Measurements from ENCODE around the gene DDX10.
"Not testable (repeated sequence)": the region's sequence is repeated elsewhere in the genome, so short reads cannot be mapped to it uniquely, and the experiment has no call there.

Gene DDX10

DNA sequence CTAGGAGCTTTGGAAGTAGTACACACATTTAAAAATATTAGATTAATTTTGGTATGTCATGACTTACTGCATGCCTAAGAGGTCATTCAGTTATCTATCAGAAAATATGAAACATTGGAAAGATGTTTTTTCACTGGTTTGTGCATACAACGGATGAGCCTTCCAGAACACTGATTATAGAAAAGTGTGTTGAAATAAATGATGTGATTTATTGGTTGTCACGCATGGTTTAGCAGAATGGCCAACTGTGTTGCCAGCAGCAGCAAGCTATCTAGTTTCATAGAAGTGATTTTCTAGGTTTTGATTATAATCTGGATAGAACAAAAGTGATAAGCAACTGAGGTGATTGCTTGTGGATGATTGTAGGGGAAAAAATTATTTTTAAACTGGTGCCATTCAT, 53.6 kb downstream of the DDX10 start:
- DNase-seq (ENCODE audit: low read depth): no peak

DNA sequence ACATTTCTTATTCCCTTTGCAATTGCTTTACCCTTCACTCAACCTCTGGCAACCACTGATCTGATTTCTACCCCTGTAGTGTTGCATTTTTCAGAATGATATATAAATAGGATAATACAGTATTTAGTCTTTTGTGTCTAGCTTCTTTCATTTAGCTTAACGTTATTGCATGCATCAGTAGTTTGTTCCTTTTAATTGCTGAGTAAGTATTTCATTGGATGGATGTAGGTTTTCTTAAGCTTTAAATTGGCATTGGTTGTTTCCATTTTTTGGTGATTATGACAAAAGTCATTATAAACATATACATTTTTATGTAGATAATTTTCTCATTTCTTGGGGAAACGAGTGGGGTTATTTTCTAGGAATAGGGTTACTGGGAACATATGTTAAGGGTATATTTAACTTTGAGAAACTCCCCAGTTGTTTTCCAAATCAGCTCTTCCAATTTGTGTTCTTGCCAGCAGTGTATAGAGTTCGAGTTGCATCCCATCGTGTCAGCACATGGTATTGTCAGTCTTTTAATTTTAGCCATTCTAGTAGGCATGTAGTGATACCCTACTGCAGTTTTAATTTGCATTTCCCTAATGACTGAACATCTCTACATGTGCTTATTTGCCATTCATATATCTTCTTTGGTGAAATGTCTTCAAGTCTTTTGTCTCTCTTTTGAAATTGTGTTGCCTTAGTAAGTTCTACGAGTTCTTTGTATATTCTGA, 60.3 kb downstream of the DDX10 start:
- DNase-seq (ENCODE audit: low read depth): no peak

DNA sequence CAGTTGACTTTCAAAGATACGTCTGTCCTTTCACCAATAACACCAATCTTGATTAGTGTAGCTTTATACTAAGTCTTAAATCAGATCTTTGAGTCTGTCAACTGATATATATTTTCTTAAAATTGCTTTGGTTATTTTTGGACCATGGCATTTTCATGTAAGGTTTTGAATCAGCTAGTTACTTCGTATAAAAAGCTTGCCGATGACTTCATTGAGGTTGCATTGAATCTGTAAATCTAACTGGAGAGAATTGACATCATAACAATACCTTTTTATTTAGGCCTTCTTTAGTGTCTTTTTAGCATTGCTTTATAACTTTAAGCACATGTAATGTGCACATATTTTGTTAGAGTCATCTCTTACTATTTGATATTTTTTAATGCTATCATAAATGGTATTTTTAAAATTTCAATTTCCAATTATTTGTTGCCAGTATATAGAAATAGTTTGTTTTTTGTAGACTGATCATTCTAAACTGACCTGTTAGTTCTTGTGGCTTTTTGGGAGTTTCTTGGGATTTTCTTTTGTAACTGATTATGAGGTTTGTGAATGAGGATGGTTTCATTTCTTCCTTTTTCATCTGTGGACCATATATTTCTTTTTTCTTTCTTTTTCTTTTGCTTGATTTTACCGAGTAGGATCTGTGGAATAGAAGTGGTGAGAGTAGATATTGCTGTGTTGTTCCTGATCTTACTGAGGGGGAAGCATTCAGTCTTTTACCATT, 61.4 kb downstream of the DDX10 start:
- DNase-seq (ENCODE audit: low read depth): no peak

DNA sequence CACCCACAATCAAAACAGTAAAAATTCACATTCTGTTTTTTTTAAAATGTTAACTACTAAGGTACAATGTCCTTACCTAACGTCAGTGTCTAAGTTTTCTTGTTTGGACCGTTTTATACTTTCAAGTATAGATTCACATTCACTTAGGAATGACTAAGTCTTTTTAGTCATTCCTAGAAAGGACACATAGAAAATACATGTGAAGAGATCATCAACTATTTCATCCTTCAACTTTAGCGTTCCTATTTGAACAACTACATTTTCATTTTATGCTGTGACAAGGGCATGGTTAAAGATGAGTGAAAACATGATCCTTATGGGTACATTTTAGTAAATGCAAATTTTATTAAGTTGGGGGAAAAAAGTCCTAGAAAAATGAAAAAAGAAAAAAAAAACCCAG, 62.8 kb downstream of the DDX10 start:
- no peak for DNase-seq (ENCODE audit: low read depth)

DNA sequence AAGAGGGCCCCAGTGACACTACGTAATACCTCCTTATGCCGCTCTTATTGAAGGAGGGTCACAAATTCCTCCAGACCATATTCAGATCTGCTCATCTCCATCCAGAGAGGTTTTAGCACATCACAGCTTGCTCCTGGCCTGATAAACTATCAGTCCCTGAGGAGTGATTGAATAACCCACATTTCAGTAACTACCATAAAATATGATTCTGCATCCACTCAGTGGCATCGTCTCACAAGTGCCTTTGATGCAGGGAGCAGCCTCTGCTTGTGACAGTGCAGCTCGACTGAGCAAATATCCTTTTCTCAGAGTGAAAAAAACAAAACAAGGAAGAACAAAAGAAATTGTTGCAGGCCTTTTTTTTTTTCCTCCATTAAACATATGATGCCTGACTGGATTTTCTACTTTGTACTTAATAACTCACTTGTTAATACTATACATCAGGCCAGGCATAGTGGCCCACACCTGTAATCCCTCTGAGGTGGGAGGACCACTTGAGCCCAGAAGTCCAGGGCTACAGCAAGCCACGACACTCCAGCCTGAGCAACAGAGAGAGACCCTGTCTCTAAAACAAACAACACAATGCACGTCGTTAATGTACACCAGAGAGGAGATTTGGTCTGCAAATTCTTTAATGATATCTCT, 64.5 kb downstream of the DDX10 start:
- DNase-seq (ENCODE audit: low read depth): no peak

DNA sequence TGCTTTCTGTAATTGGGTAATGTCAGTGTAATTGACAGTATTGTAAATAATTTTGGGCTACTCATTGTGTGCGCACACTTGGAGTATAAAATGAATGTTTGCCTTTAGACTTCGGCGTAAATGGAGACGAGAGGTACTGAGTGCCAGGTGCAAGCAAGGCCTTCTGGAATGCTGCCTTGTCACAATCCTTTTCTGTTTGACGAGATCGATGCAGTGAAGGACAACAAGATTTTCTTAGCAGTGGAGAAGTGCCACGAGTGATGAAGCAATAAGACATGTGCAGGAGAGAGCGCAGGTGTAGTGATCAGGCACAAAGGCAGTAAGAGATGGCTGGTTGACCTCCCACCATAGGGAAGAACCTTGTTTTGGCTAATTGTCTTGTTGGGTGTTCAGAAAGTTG, 67.5 kb downstream of the DDX10 start:
- no peak for DNase-seq (ENCODE audit: low read depth)

DNA sequence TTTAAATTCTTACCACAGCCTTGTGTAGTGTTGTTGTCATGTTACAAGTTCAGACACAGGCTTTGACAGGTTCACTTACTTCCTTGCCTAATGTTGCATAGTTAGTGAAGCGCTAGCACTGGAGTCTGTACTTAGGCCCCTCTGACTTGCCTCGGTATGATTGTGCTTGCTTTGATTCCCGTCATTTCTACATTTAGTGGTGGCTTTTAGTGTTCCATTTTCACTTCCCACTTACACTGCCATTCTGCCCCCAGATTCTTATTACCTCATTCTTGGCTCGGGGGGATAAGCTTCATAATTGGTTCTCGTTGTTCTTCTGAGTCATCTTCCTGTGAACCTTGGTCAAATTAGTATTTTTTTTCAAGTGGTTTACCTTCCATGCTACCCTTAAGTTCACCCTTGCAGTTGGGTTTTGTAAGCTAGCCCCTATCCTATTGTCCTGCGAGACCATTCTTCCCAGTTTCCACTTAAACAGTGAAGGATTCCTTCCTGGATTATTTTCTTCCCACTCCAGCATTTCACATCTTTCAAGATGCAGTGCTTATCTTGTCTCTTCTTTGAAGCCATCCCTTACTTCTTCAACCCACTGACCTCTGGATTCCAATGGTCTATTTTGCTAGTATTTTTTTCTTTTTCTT, 68.7 kb downstream of the DDX10 start:
- no peak for DNase-seq (ENCODE audit: low read depth)

DNA sequence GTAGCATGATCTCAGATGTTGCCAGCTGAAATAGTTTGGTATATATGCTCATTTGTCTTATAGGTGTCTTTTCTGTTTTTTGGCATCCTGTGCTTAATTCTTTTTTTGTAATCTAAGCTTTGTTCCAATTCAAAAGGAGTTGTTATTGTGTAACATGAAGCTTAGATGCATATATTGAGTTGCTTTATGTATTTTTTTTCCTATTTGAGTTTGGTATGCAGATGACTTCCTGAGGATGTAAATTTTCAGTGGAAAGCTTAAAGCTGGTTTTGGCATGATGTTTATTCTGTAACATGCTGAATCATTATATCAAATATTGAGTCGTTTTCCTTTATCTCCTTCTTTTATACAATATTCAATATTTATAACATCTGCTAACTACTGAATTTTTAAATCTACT, 69.4 kb downstream of the DDX10 start:
- DNase-seq (ENCODE audit: low read depth): no peak

DNA sequence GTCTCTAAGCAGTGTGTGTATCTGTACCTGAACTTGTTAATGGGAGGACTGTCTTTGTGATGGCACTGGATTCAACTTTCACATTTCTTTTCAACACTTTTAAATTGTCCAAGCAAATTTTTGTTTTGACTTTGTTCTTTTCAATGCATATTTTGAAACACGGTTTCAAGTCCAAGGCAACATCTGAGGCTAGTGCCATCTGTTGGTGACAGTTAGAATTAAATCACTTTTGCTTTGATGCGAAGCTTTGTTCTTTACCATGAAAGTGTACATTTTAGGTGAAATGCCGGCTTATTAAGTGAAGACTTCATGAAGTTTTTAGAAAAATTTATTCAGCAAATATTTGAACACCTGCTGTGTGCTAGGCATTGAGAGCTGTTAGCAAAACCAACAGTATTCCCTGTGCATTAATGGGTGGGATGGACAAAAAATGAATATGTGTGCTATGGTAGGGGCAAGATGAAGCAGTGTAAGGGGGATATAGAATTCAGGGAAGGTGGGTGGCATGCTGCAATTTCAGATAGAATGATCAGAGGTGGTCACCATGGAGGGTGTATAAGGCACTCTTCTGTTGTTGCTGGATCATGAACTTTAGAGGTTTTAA, 70.2 kb downstream of the DDX10 start:
- DNase-seq (ENCODE audit: low read depth): no peak

DNA sequence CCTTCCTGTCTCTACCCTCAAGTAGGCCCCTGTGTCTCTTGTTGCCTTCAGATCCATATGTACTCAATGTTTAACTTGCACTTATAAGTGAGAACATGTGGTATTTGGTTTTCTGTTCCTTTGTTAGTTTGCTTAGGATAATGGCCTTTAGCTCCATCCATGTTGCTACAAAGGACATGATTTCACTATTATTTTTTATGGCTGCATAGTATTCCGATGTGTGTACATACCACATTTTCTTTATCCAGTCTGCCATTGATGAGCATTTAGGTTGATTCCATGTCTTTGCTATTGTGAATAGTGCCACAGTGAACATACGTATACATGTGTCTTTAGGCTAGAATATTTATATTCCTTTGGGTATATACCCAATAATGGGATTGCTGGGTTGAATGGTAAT, 75.3 kb downstream of the DDX10 start:
- DNase-seq (ENCODE audit: low read depth): not testable (repeated sequence)

DNA sequence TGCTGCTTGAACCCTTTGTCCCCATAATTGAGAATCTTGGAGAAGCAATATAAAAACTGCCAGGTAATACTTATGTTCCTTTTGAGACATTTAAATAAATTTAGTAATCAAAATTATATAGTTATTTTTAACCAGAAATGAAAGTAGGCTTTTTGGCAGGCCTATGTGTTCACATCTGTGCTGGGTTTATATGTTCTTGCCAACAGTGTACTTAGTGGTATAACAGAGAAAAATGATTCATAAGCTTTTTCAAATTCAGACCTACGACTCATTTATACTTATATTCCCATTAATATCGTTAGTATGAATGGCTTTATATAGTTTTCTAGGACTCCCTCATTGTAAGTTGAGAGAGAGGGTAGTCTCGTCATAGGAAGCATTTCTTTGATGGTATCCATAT, 79.0 kb downstream of the DDX10 start:
- no peak for DNase-seq (ENCODE audit: low read depth)

DNA sequence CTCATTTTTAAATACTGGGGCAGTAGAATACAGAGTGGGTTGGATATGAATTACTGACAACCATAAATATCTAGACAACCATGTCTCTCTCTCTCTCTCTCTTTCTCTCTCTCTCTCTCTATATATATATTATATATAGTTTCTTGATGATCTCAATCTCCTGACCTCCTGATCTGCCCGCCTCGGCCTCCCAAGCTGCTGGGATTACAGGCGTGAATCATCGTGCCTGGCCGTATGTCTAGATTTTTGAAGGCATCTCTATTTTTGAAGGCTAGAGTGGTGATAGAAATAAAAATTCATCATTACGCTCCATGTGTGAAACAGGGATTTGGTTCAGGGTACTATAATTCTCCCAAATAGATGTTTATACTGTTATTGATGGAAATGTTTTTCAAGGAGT, 84.1 kb downstream of the DDX10 start:
- DNase-seq (ENCODE audit: low read depth): no peak

DNA sequence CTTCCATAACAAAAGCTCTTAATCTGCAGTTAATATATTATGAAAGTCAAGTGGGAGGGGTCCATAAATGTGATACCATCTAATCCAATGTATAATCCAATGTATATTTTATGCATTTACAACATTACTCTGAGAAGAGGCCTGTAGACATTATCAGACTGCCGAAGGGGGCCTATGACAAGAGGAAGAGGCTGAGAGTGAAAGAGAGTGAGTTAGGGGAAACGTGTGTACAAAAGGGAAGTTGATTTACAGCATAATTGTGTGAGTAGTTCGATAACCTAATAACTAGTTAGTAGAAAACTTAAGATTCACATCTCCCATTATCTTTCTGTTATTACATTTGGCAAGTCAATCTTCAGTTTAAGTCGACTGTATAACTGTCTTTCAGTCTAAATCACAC, 86.6 kb downstream of the DDX10 start:
- no peak for DNase-seq (ENCODE audit: low read depth)

DNA sequence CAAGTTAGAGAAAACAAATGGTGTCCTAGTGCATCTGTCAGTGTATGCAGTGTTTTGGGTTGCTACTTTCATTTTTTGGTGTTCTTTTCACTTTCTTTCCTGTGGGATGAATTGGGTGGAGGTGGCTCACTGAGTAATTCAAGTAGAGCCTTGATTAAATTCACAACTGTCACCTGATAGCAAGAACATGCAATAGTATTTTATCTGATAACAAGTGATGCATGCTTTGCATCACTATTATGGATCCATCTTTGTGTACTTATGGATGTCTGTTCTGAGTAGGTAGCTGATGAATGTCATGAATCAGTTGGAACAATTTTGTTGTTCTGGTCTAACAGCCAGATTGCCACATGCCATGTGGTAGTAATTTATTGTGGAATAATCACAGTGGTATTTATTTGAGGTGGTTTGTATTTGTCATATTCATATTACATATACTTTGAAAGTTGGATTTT, 87.5 kb downstream of the DDX10 start:
- DNase-seq (ENCODE audit: low read depth): no peak

DNA sequence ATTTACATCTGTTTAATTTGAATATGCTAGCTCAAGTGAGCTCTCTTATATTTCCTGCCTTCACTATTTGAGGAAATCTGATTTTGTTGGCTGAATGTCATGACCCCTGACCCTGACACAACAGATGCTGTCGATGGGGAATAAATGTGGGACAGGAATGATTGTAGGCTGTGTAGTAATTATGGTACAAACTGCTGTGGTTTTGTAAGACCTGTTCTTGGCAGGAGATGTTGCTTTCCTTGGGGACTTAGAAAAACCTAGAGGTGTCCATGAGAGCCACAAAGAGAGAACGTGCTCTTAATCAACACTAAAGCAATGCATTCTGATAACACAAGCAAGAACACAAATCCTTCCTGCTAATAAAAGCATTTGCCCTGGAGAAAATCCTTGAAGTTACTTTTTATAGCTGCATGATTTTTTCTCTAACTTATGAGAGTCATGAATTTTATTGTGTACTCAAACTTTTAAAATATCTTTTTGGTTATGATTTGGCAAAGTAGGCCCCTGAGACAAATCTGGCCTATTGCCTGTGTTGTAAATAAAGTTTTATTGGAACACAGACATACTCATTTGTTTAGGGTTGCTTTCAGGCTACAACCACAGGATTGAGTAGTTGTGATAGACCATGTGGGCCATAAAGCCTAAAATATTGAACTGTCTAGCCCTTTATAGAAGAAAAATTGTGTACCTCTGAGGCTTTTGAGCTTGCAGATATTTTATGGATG, 90.2 kb downstream of the DDX10 start:
- DNase-seq (ENCODE audit: low read depth): no peak

DNA sequence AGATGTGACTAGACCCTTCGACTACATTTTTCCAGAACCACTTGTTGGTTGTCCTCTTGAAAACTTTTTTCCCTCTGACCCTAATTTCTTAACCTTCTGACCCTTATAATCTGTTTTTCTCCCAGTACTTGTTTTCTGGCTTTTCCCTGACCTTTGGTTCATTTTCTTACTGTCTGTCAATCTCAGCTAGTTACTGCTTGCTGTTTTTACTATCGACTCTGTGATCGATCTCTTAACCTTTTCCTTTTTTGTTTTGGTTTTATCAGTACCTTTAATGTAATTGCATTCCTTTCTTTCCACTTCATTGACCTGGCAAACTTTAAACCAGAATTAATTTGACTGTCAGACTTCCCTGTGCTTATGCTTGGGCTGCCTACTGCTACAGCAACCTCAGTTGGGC, 92.8 kb downstream of the DDX10 start:
- DNase-seq (ENCODE audit: low read depth): no peak

DNA sequence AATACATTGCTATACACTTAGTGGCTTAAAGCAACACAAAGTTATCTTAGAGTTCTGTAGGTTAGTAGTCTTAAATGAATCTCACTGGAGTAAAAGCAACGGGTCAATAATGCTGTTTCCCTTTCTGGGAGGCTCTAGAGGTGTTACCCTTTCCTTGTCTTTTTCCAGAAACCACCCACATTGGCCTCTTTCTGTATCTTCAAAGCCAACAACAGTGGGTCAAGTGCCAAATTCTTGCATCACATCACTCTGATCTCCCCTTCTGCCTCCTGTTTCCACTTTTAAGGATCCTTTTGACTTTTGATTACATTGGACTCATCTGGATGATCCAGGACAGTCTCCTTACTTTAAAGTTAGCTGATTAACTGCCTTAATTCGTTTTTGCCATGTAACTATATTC, 93.6 kb downstream of the DDX10 start:
- DNase-seq (ENCODE audit: low read depth): no peak

DNA sequence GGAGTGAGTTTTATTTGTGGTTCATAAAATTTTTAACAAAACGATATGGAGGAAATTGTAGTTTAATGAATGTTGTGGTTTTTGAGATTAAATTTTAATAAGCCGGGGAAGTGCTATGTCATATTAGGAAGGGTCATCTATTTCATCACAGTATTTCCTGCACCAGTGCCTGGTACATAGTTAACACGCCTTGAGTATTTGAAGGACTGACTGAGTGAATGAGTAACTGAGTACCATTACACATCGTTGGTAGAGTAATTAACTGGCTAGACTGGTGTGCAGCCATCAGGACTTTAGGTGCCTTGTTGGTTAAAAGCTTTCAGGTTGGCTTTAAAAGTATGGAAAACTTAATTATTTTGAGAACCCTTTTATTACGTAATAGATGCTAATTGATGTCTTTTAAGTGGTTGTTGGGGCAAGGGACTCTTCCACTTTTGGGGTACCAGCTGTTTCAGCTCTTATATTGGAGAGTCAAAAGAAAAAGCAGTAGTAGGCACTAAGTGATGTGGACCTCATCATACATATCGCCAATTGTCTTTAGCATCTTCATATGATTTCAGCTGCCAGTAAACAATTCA, 101.8 kb downstream of the DDX10 start:
- DNase-seq (ENCODE audit: low read depth): no peak

DNA sequence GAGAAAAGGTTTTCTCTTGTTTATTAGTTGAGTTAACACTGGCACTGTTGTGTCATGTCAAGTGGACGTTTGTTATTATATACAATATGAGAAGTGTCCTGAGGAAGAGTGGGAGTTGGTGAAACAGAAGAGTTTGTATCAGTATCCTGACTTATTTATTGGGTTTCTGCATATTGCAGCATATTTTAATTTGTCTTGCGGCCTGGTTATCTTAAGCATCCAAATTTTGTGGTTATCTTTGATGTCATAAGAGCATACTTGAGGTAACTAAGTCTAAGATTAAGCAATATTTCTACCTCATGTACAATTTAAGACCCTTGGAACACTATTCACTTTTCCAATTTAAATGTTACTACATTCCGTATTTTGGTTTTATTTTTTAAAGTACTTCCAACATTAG, 103.5 kb downstream of the DDX10 start:
- DNase-seq (ENCODE audit: low read depth): no peak

DNA sequence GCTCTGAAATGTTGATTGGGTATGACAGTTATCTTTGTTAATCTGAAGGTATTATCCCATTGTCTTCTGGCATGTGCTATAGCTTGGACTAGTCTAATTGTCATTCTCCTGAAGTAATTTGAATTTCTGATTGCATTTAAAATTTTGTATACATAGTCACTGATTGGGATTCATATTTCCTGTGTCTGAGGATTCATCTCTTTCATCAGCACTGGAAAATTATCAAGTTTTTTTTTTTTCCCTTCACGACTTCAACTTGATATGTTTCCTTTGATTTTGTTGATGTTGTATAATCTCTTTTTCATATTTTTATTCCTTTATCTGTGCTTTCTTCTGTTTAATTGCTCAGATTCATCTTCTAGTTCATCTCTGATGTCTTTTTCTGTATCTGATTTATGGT, 104.1 kb downstream of the DDX10 start:
- no peak for DNase-seq (ENCODE audit: low read depth)

DNA sequence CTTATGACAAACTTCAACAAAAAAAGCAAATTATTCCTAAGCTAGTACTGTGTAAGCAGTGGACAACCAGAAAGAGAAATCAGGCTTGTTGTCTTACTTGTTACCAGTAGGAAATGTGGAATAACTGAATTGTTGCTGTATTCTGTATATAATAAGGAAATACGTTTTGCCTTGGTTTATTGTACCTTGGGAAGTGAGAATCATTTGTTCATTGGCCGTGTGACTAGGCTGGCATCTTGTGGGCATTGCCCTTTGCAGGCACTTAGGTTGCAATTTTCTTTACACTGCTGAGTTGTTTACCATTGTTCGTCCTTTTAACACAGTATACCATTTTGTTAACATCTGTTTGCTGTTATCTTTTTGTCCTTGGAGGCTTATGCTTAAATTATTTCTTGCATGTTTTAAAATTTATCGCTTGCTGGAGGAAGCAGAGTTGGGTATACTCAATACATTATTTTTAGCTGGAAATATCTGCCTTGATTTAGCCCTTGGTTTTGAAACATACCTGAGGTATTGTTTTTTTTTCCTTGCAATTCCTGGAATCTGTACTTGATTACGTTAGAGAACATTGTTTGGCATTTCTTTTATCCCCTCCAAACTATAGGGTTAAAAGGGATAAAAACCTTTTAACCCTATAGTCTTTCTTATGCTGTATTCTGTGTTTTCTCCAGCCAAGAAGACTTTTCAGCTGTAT, 109.3 kb downstream of the DDX10 start:
- no peak for DNase-seq (ENCODE audit: low read depth)
